Gastroesophageal sphincter (tissue), 4 donors: ENCODE data around the gene EIPR1. TPM values are rescaled to one million over a fixed set of nuclear protein-coding genes. Genes with fewer than 3 reads are reported as not detected.

Source experiments
- ATAC-seq: fragments of 150-250 bp; one replicate; pipeline ENCODE4 v1.9.1; 2016; ENCODE audit warnings: mild to moderate bottlenecking, moderate library complexity
- H3K27ac ChIP-seq, 4 donors: fragments of 200-600 bp; sonication (generic) in 3 of 4; 1 replicate in 3 of 4; 2 replicates in 1 of 4; pipeline ENCODE4 v1.5.1; 2016 to 2019
- H3K27me3 ChIP-seq: fragments of 200-600 bp; sonication (generic); one replicate; pipeline ENCODE4 v1.5.1; 2019
- H3K36me3 ChIP-seq, 2 donors: fragments of 200-600 bp; sonication (generic); one replicate each; pipeline ENCODE4 v1.5.1; 2019; ENCODE audit warnings: control low read depth in 1 of 2
- H3K4me1 ChIP-seq, 3 donors: fragments of 200-600 bp; sonication (generic); 1 replicate in 2 of 3; 2 replicates in 1 of 3; pipeline ENCODE4 v1.5.1; 2016 to 2019; ENCODE audit warnings: control low read depth in 2 of 3
- H3K4me3 ChIP-seq, 2 donors: fragments of 200-600 bp; sonication (generic); one replicate each; pipeline ENCODE4 v1.5.1; 2019; ENCODE audit warnings: mild to moderate bottlenecking in 1 of 2, moderate library complexity in 1 of 2
- H3K9me3 ChIP-seq, 3 donors: fragments of 200-600 bp; sonication (generic); one replicate each; pipeline ENCODE4 v1.5.1; 2017 to 2019; ENCODE audit warnings: control low read depth in 2 of 3
- CTCF ChIP-seq, 4 experiments: fragments of 200-600 bp in 2 of 4; fragments of 450-650 bp in 2 of 4; sonication (generic) in 1 of 4; IDR thresholded peaks; one replicate each; pipeline ENCODE4 v1.5.1; 2017 to 2019; ENCODE audit warnings: antibody characterized with exemption in 4 of 4, mild to moderate bottlenecking in 2 of 4, moderate library complexity in 2 of 4
- EP300 ChIP-seq: sonication (generic); formaldehyde crosslinking; IDR thresholded peaks from one replicate; pipeline ENCODE4 v1.6.1; 2017; ENCODE audit warnings: antibody characterized with exemption, mild to moderate bottlenecking
- POLR2A ChIP-seq, 2 donors: fragments of 450-650 bp; IDR thresholded peaks; one replicate each; pipeline ENCODE4 v1.6.1; 2017; ENCODE audit warnings: antibody characterized with exemption in 2 of 2, mild to moderate bottlenecking in 2 of 2, moderate library complexity in 1 of 2
- POLR2AphosphoS5 ChIP-seq: sonication (generic); formaldehyde crosslinking; IDR thresholded peaks from one replicate; pipeline ENCODE4 v1.6.1; 2017; ENCODE audit warnings: antibody characterized with exemption
- WGBS, 2 donors: methylation state at CpG; one replicate each; pipeline ENCODE4 v1.1.5; 2018; ENCODE audit warnings: low coverage in 1 of 2; 5-methylcytosine and 5-hydroxymethylcytosine counted together
- total RNA-seq, 4 donors: library from RNA; depleted of rRNA; stranded (reverse); fragments of >200 nt; gene quantifications; one replicate each; pipeline ENCODE4 v1.1.0, GENCODE V29; 2016

Gene EIPR1
- total RNA-seq, 4 donors from 2014 or later, result 11.3 to 26.8 (median 22.2) TPM

DNA sequence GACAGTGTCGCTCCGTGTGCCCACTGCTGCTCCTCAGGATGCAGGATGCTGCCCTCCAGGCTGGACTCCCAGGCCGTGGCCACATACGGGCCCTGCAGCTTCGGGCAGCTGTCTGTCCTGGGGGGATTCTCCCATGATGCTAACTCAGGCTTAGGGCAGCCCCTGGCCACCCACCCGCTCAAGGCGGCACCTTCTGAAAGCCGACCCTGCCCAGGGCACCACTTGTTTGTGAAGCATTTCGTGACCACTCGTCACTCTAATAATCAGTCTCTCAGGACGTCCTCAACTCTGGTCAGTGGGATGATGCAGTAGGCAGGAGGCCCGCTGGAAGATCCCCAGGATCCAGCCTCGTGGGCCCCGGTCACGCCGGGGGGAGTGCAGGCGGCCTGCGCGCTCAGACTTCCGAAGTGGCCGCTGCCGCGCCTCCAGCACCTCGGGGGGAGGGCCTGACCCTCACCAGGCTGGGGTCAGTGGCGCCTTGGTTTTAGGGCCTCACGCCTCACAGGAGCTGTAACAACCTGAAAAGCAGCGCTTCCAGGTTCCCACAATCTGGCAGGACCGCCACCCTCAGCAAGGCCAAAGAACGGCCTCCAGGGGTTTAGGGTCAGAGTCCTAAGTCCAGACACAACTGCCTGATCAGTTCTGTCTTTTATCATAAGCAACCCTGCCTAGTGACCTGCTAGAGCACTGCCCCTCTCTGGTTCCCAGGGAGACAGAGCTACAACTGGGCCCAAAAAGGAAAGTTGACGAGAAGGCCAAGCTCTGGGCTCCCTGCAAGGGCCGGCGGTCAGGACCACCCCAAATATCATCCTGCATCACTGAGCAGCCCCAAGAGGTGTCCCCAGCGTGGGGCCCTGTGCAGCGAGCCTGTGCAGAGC lies 53.0 kb downstream of the EIPR1 start:
- Histone ChIP-seq H3K27me3 (no peaks in the 10 kb centered on the region), H3K36me3 (peaks cover 0 to 15% of the 10 kb centered on the region in 2 donors), H3K27ac (no peak overlapping the region), H3K4me3 (no peak overlapping the region), H3K9me3 (no peaks in the 10 kb centered on the region), H3K4me1 (no peaks in the 10 kb centered on the region)
- WGBS, 2 donors, result 100% methylated on average over 3 of the region's 34 CpGs; no CpG with 5 or more reads in 1 of the 2 donors
- no peak for ATAC-seq
- TF ChIP-seq EP300 (no peak), POLR2AphosphoS5 (no peak), CTCF (IDR thresholded peaks at IDR 0.05) (no peak), POLR2A (IDR thresholded peaks at IDR 0.05) (no peak)

DNA sequence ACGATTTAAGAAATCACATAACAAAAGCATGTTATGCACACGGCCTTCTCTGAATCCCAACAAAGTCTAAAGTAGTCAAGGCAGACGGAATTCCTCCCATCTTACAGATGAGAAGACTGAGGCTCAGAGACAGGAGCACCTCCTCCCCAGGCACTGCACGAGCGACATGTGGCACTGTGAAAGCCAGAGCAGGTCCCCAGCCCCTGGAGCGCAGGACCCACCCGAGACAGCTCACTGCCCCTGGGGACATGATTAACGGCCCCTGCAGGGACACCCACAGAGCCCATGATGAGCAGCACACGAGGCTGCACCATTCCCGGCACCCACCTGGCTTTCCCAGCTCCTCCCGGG lies 53.6 kb downstream of the EIPR1 start:
- H3K9me3 ChIP-seq, result no peaks in the 10 kb centered on the region
- WGBS, 2 donors, result 86 to 90% methylated on average over 2 to 7 of the region's 11 CpGs
- H3K36me3 ChIP-seq, result peaks cover 0 to 19% of the 10 kb centered on the region in 2 donors
- ATAC-seq, result no peak
- no peaks in the 10 kb centered on the region for H3K27me3 ChIP-seq
- H3K4me3 ChIP-seq, result no peak overlapping the region
- TF ChIP-seq EP300, result no peak
- no peak for TF ChIP-seq POLR2A (IDR thresholded peaks at IDR 0.05)
- TF ChIP-seq POLR2AphosphoS5, result no peak
- H3K27ac ChIP-seq, result no peak overlapping the region
- H3K4me1 ChIP-seq, result no peaks in the 10 kb centered on the region

DNA sequence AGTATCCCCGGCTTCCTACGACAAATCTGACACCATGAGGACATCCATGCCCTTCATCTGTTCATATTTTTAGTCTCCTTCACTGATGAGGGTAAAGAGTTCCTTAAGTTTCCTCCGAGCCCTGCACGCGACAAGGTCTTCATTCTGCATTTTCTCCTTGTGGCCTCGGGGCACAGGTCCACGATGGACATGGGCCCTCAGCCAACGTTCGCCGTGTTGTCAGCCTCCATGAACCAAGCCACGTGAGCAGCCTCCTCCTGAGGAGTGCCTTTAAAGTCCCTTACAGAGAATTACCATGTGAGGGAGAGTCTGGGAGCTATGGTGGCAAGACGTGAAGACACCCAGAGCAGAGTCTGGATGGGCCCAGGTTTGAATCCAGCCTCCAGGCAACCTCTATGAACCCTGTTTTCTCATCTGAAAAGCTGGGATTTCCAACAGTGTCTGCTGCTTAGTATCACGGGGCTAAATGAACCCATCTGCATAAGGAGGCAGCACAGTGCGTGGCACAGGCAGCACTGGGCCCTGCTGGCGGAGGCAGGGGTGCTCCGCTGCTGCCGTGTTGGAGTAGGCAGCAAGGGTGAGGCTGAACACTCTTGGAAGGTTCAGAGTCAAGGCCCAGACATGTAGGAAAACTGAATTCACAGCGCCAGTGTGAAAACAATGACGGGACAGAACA lies 54.1 kb downstream of the EIPR1 start:
- Histone ChIP-seq H3K9me3 (no peaks in the 10 kb centered on the region), H3K27ac (no peak overlapping the region), H3K36me3 (peaks cover 0 to 23% of the 10 kb centered on the region in 2 donors), H3K27me3 (no peaks in the 10 kb centered on the region), H3K4me1 (no peaks in the 10 kb centered on the region), H3K4me3 (no peak overlapping the region)
- no peak for TF ChIP-seq POLR2AphosphoS5
- TF ChIP-seq POLR2A (IDR thresholded peaks at IDR 0.05), result no peak
- no peak for TF ChIP-seq EP300
- no peak for TF ChIP-seq CTCF (IDR thresholded peaks at IDR 0.05)
- ATAC-seq, result no peak
- 100% methylated on average over 2 to 4 of the region's 19 CpGs for WGBS, 2 donors

DNA sequence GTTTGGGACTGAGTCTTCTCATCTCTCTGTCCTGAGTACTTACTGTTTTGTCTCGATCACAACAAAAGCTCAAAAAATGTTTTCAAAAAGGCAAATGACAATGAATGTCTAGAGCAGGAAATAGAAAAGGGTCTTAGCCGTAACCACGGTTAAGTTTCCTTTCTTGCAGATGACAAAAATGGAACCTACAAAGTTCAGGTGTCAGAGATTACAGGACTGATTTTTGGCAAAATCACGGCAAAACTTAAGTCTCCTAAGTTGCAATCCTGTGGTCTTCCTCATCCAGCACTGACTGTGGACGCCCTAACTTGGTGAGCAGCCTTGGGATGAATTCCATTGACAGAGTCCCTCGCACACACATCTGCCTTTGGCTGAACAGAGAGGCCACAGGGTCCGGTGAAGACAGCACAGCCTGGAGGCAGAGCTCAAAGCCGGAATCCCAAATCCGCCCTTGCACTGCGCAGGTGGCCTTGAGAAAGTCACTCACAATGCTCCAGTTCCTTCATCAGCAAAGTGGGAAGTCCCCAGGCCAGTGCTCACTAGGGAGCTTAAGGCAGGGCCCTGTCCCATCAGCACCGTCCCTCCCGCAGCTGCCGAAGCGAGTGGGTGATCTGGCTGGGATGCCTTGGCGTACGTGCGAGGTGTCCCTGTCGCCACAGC lies 55.2 kb downstream of the EIPR1 start:
- 91 to 100% methylated on average over 5 to 9 of the region's 18 CpGs for WGBS, 2 donors
- H3K36me3 ChIP-seq, result peaks cover 0 to 32% of the 10 kb centered on the region in 2 donors
- no peaks in the 10 kb centered on the region for H3K27me3 ChIP-seq
- H3K4me1 ChIP-seq, result no peaks in the 10 kb centered on the region
- ATAC-seq, result no peak
- H3K4me3 ChIP-seq, result no peak overlapping the region
- H3K27ac ChIP-seq, result no peak overlapping the region
- no peak for TF ChIP-seq POLR2A (IDR thresholded peaks at IDR 0.05)
- no peak for TF ChIP-seq EP300
- TF ChIP-seq POLR2AphosphoS5, result no peak
- TF ChIP-seq CTCF (IDR thresholded peaks at IDR 0.05), result no peak
- no peaks in the 10 kb centered on the region for H3K9me3 ChIP-seq

- no peak for TF ChIP-seq POLR2AphosphoS5
- no peak for TF ChIP-seq POLR2A (IDR thresholded peaks at IDR 0.05)
- no peak for TF ChIP-seq CTCF (IDR thresholded peaks at IDR 0.05)
- TF ChIP-seq EP300, result no peak
- Histone ChIP-seq H3K27ac (no peak overlapping the region), H3K36me3 (peaks cover 0 to 32% of the 10 kb centered on the region in 2 donors), H3K4me1 (no peaks in the 10 kb centered on the region), H3K9me3 (no peaks in the 10 kb centered on the region), H3K27me3 (no peaks in the 10 kb centered on the region), H3K4me3 (no peak overlapping the region)
- whole genome bisulfite sequencing, 2 donors, result 96 to 100% methylated on average over 6 to 13 of the region's 17 CpGs
- no peak for ATAC-seq
These were observed 55.8 kb downstream of the EIPR1 start for GRCh38 chr2:3321825-3322224.
